VCaP (cell line): Measurements from ENCODE around the gene SLC39A3.
A peak's percentile ranks its signal among the peaks of the same experiment; 100 is the strongest.

Experiments
- H3K27ac ChIP-seq: fragments of 450-650 bp; 2 replicates; pipeline ENCODE4 v1.5.1; 2017
- CTCF ChIP-seq: fragments of 450-650 bp; conservative IDR thresholded peaks from 2 replicates; pipeline ENCODE4 v1.5.1; 2017; ENCODE audit warnings: mild to moderate bottlenecking, moderate library complexity

Gene SLC39A3

DNA sequence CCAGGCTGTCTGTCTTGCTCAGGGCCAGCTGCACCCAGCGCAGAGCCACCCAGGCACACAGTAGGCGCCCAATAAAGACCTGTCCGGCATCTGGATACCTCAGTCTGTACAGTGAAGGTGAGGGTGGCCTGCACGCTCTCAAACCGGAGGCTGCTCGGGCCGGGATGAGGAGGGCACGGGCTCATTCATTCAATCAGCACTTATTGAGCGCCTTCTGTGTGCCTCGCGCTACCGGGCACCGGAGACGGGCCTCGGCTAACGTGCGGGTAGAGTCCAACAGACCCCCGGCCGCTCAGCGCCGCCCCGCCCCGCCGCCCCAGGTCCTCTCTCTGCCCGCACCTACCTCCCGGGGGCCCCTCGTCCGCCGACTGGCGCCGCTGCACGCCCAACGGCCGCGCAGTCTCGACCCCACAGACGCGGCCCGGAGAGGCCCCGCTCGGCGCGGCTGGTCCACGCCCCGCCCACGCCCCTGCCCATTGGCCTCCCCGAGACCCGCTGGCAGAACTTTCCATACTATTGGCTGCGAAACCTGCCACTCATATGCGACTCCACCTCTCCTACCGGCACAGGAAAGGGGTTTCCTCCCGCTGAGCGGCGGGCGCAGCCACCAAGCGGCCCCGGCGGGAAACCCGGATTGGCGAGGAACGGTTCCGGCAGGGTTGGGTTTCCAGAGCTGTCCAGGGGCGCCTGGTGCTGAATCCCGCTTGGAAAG lies at the start of gene SLC39A3:
TSS of gene SLC39A3 (minus strand) at position 416 of the 712 bp plus-strand sequence. CDS start 2,760 bp downstream, outside the sequence.
- TF ChIP-seq CTCF: no peak
- peak within 1 kb of the TSS; percentile 65 for H3K27ac ChIP-seq

DNA sequence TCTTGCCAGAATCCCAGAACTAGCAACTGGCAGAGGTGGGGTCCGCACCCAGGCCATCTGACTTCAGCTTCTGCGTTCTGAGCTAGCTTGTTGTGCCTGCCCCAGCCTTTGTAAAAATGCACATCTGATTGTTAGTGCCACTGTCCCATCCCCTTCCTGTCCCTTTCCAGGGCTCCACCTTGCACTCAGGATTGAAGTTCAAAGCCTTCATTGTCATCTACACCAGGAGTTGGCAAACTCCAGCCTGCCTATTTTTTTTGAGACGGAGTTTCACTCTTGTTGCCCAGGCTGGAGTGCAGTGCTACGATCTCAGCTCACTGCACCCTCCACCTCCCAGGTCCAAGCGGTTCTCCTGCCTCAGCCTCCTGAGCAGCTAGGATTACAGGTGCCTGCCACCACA lies 48.4 kb upstream of the SLC39A3 start:
- TF ChIP-seq CTCF: no peak
- no peak overlapping the region for H3K27ac ChIP-seq

DNA sequence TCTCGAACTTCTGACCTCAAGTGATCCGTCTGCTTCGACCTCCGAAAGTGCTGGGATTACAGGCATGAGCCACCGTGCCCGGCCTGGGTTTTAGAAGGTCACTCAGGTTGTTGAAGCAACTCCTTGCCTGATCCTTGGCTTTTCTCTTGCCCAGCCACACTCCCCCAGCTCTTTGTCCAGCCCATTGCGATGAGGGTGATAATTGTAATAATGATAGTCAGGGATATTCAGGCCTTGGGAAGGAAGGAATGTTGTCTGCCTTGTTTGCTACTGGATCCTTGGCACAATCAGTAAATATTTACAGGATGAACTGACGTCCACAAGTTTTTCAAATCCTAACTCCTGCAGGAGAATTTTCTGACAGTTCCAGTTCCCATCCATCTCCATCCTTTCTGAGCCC lies 47.3 kb upstream of the SLC39A3 start:
- TF ChIP-seq CTCF: no peak
- peak overlapping the region; percentile 15; the same call in 1 of the 2 replicates for H3K27ac ChIP-seq

DNA sequence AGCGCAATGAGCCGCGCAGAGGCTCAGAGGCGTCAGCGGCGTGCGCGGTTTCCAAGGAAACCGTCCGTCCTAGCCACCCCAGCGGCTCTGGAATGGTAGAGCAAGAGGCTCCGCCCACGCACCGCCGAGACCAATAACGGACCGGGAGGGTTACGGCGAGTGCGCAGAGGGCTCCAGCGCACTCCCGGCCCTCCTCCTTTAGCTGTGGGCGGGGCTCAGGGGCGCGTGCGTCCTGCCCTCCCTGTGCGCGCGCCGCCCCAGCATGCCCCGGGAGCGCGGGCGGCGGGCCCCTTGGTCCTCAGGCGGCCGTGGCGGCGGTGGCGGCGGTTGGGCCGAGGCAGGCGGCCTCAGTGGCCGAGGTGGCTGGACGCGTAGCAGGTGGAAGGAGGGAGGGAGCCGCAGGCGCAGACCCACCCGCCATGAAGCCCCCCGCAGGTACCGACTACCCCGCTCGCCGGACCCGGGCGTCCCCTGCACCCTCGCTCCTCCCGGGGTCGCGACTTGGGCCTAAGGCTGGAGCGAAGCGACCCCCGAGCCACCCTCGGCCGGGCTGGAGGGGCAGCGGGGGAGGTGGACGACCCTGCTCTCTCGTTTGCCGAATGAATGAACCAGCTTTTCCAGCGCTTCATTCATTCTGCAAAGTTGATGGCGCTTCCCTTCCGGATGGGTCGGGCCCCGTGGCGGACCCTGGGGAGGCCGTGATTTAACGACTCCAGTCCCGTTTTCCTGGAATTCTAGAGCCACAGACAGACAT lies 45.6 kb upstream of the SLC39A3 start, which contains the start of gene THOP1:
TSS of gene THOP1 (plus strand) at position 260 of the 754 bp plus-strand sequence. CDS start at position 420, 160 bp downstream.
- no peak for TF ChIP-seq CTCF
- H3K27ac ChIP-seq: peak within 1 kb of the TSS; percentile 83

GRCh38 chr19:2783781-2784145 lies 43.9 kb upstream of the SLC39A3 start:
- peak overlapping the region; percentile 83 for H3K27ac ChIP-seq
- no peak for TF ChIP-seq CTCF

DNA sequence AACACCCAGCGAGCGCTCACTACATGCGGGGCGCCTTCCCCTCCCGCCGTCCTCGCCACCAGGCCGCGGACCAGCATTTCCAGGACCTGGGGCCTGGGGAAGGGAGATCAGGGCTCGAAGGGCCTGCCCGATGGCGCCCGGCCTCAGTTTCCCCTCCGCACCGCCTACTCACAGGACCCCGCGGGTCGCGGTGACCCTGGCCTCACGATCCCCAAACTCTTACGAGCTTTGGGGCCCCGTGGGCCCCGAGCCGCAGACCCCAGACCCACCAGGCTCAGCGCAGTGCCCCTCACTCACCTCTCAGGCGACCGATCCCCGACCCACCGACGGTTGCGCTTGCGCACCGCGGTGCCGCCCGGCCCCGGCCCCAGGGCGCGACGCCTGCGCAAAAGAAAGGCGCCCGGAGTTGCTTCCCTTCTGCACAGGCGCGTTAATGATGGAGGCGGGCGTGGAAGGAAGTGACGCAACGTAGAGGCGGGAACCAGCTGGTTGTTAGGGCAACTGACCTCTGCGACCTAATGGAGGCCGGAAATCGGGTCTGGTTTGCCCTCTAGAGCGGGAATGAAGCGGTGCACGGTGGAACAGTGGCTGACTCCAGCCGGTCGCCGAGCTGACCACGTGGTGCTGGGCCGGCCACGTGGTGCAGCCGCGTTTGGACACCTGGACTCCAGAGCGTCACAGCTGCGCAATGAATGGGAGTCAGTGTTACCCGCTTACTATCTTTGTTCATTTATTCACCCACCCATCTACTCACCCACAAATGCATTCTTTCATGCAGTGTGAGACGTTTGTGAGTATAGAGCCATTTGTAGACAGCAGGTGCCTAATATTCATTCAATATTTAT lies 43.3 kb upstream of the SLC39A3 start, which contains the start of gene SGTA:
TSS of gene SGTA (minus strand) at position 338 of the 845 bp plus-strand sequence. CDS start 14,205 bp downstream, outside the sequence.
- peak within 1 kb of the TSS; percentile 83 for H3K27ac ChIP-seq
- peak; percentile 51 for TF ChIP-seq CTCF
